HUES48 (cell line): ENCODE measurements around the gene TMIGD1.

Source experiments
- H3K27ac ChIP-seq: one replicate; pipeline ENCODE4 v1.7.0; 2013; ENCODE audit warnings: low read depth, low read length, inconsistent platforms
- H3K27me3 ChIP-seq: 2 replicates; pipeline ENCODE4 v1.6.1; 2013; ENCODE audit warnings: mild to moderate bottlenecking, low read length; ENCODE audit not compliant: control insufficient read depth, insufficient read depth
- H3K36me3 ChIP-seq: 2 replicates; pipeline ENCODE4 v1.6.1; 2013; ENCODE audit warnings: low read length; ENCODE audit not compliant: control insufficient read depth, insufficient read depth
- H3K4me1 ChIP-seq: 2 replicates; pipeline ENCODE4 v1.6.1; 2013; ENCODE audit warnings: mild to moderate bottlenecking, low read length; ENCODE audit not compliant: control insufficient read depth, insufficient read depth
- H3K4me3 ChIP-seq: 2 replicates; pipeline ENCODE4 v1.5.1; 2013; ENCODE audit warnings: mild to moderate bottlenecking, low read depth, low read length
- H3K9ac ChIP-seq: 2 replicates; pipeline ENCODE4 v1.6.1; 2013; ENCODE audit warnings: mild to moderate bottlenecking, low read depth, low read length, moderate library complexity
- H3K9me3 ChIP-seq: 2 replicates; pipeline ENCODE4 v1.6.1; 2013; ENCODE audit warnings: low read length; ENCODE audit not compliant: control insufficient read depth, insufficient read depth

The TMIGD1 gene

GRCh38 chr17:30376621-30377452 lies 43.0 kb upstream of the TMIGD1 start:
- no peak overlapping the region for H3K4me3 ChIP-seq
- H3K27ac ChIP-seq = no peak overlapping the region
- peaks cover 30% of the 10 kb centered on the region for H3K4me1 ChIP-seq
- H3K36me3 ChIP-seq = no peaks in the 10 kb centered on the region
- H3K27me3 ChIP-seq = peaks cover 42% of the 10 kb centered on the region
- no peak overlapping the region for H3K9ac ChIP-seq
- H3K9me3 ChIP-seq = no peaks in the 10 kb centered on the region

GRCh38 chr17:30375661-30376060 lies 41.8 kb upstream of the TMIGD1 start:
- H3K4me1 ChIP-seq = peaks cover 28% of the 10 kb centered on the region
- no peak overlapping the region for H3K4me3 ChIP-seq
- H3K9ac ChIP-seq = no peak overlapping the region
- no peaks in the 10 kb centered on the region for H3K9me3 ChIP-seq
- H3K27ac ChIP-seq = no peak overlapping the region
- no peaks in the 10 kb centered on the region for H3K36me3 ChIP-seq
- peaks cover 39% of the 10 kb centered on the region for H3K27me3 ChIP-seq

- Histone ChIP-seq H3K4me1 (peaks cover 20% of the 10 kb centered on the region), H3K36me3 (no peaks in the 10 kb centered on the region)
Measured at GRCh38 chr17:30372755-30373154, 38.9 kb upstream of the TMIGD1 start.

GRCh38 chr17:30369995-30370394 lies 36.1 kb upstream of the TMIGD1 start:
- H3K36me3 ChIP-seq = no peaks in the 10 kb centered on the region
- H3K27ac ChIP-seq = no peak overlapping the region
- H3K4me1 ChIP-seq = peaks cover 6% of the 10 kb centered on the region; the same call in 1 of the 2 replicates
- no peak overlapping the region for H3K4me3 ChIP-seq
- H3K9ac ChIP-seq = no peak overlapping the region
- no peaks in the 10 kb centered on the region for H3K27me3 ChIP-seq
- no peaks in the 10 kb centered on the region for H3K9me3 ChIP-seq

More at GRCh38 chr17:30372755-30373154, 38.9 kb upstream of the TMIGD1 start:
- Histone ChIP-seq H3K27me3 (peaks cover 16% of the 10 kb centered on the region), H3K9me3 (no peaks in the 10 kb centered on the region), H3K4me3 (no peak overlapping the region), H3K27ac (no peak overlapping the region), H3K9ac (no peak overlapping the region)

GRCh38 chr17:30368912-30369720 lies 35.3 kb upstream of the TMIGD1 start:
- no peaks in the 10 kb centered on the region for H3K27me3 ChIP-seq
- no peaks in the 10 kb centered on the region for H3K36me3 ChIP-seq
- peaks cover 6% of the 10 kb centered on the region; the same call in 1 of the 2 replicates for H3K4me1 ChIP-seq
- no peak overlapping the region for H3K4me3 ChIP-seq
- H3K9me3 ChIP-seq = no peaks in the 10 kb centered on the region
- H3K27ac ChIP-seq = no peak overlapping the region
- no peak overlapping the region for H3K9ac ChIP-seq

- Histone ChIP-seq H3K27ac (no peak overlapping the region), H3K4me1 (peaks cover 6% of the 10 kb centered on the region; the same call in 1 of the 2 replicates), H3K9ac (no peak overlapping the region), H3K4me3 (no peak overlapping the region), H3K36me3 (no peaks in the 10 kb centered on the region), H3K27me3 (no peaks in the 10 kb centered on the region), H3K9me3 (peaks cover 5% of the 10 kb centered on the region; the same call in 1 of the 2 replicates)
Measured at GRCh38 chr17:30366536-30366935, 32.7 kb upstream of the TMIGD1 start.

- Histone ChIP-seq H3K27ac (no peak overlapping the region), H3K9me3 (peaks cover 5% of the 10 kb centered on the region; the same call in 1 of the 2 replicates), H3K36me3 (no peaks in the 10 kb centered on the region), H3K4me3 (no peak overlapping the region), H3K27me3 (no peaks in the 10 kb centered on the region), H3K4me1 (peaks cover 6% of the 10 kb centered on the region; the same call in 1 of the 2 replicates), H3K9ac (no peak overlapping the region)
Measured at GRCh38 chr17:30363715-30364202, 29.9 kb upstream of the TMIGD1 start.

- Histone ChIP-seq H3K36me3 (no peaks in the 10 kb centered on the region), H3K9me3 (peaks cover 5% of the 10 kb centered on the region; the same call in 1 of the 2 replicates), H3K27ac (no peak overlapping the region), H3K27me3 (no peaks in the 10 kb centered on the region), H3K4me3 (no peak overlapping the region), H3K9ac (no peak overlapping the region), H3K4me1 (no peaks in the 10 kb centered on the region)
Measured at GRCh38 chr17:30361766-30362279, 28.0 kb upstream of the TMIGD1 start.

GRCh38 chr17:30360086-30360808 lies 26.4 kb upstream of the TMIGD1 start:
- Histone ChIP-seq H3K27ac (no peak overlapping the region), H3K9me3 (peaks cover 5% of the 10 kb centered on the region; the same call in 1 of the 2 replicates), H3K36me3 (no peaks in the 10 kb centered on the region), H3K9ac (no peak overlapping the region), H3K4me1 (no peaks in the 10 kb centered on the region), H3K4me3 (no peak overlapping the region), H3K27me3 (no peaks in the 10 kb centered on the region)

- Histone ChIP-seq H3K4me1 (no peaks in the 10 kb centered on the region), H3K4me3 (no peak overlapping the region), H3K27ac (no peak overlapping the region), H3K27me3 (no peaks in the 10 kb centered on the region), H3K36me3 (no peaks in the 10 kb centered on the region), H3K9ac (no peak overlapping the region), H3K9me3 (peaks cover 5% of the 10 kb centered on the region; the same call in 1 of the 2 replicates)
Measured at GRCh38 chr17:30358055-30358760, 24.4 kb upstream of the TMIGD1 start.
